HG03175 (cell line): ENCODE results near the gene NCR1.
"Not testable (repeated sequence)": the region's sequence is repeated elsewhere in the genome, so short reads cannot be mapped to it uniquely, and the experiment has no call there.

Experiments used
- ATAC-seq: cut with Tn5 transposase; IDR thresholded peaks from one replicate; pipeline ENCODE4 v1.9.1; 2021; ENCODE audit warnings: mild to moderate bottlenecking, moderate library complexity; ENCODE audit not compliant: unreplicated experiment

NCR1 gene

GRCh38 chr19:54906819-54907218 lies 871 bp downstream of the NCR1 start:
- no peak for ATAC-seq

DNA sequence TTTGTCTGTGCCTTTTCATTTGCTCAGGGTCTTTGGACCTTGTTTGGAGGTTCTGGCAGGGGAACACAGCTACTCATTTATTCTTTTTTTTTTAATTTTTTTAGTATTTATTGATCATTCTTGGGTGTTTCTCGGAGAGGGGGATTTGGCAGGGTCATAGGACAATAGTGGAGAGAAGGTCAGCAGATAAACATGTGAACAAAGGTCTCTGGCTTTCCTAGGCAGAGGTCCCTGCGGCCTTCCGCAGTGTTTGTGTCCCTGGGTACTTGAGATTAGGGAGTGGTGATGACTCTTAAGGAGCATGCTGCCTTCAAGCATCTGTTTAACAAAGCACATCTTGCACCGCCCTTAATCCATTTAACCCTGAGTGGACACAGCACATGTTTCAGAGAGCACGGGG lies 2.0 kb downstream of the NCR1 start:
- not testable (repeated sequence) for ATAC-seq

DNA sequence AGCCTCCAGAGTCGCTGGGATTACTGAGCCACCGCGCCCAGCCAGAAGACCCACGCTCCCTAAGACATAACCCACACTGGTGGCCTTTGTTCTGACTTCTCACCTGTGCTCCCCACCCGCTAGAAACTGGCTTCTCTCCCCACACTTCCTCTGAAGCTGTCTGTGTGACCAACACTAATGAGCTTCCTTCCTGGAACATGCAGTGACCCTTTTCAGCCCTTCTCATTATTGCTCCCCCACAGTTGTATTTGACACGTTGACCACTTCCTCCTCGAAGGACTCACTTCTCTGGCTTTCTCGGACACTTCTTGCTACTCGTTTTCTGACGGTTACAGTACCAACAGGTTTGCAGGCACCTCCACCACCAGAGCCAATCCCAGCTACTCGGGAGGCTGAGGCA lies 10.9 kb downstream of the NCR1 start:
- ATAC-seq = no peak

GRCh38 chr19:54918499-54918898 lies 12.6 kb downstream of the NCR1 start:
- ATAC-seq = no peak

- ATAC-seq = not testable (repeated sequence)
These were observed 14.0 kb downstream of the NCR1 start for GRCh38 chr19:54919646-54920563.

DNA sequence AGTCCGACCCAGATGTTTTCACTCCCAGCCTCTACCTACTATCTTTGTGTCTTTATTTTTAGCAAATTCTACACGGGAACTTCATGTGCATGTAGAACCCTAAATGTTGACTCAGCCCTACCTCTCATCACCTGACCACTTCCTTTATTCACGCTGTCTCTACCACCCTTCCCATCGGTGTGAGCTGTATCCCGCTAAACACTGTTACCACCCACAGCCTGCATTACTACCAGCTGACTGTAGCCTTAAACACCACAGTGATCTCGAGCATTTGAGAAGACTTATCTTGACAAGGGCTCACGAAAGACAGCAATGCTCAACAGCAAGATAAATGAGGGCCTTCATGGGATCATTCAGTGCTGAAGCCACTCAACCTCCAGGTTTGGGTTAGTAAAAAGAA lies 15.1 kb downstream of the NCR1 start:
- no peak for ATAC-seq

GRCh38 chr19:54923276-54923675 lies 17.3 kb downstream of the NCR1 start:
- no peak for ATAC-seq

- ATAC-seq = no peak
These were observed 22.4 kb downstream of the NCR1 start for GRCh38 chr19:54928299-54928698.

DNA sequence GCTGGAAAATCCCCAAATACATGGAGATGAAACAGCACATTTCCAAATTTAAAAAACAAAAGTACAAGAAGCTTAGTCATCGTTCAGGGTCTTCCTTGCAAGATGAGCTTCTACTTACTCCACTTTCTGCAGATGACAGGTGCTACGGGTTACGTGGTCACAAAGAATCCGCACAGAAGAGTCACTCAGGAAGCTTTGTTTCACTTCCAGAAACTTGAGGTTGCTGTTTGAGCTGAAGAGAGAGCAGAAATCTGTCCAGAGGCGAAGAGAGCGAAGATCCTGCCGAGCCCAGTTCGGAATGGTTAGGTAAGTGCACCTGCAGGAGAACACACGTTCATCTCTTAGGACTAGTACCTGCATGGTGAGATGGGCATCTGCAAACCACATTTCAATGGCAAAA lies 32.0 kb downstream of the NCR1 start:
- ATAC-seq = no peak

GRCh38 chr19:54938906-54939305 lies 33.0 kb downstream of the NCR1 start:
- ATAC-seq = no peak

- not testable (repeated sequence) for ATAC-seq
These were observed 33.6 kb downstream of the NCR1 start for GRCh38 chr19:54939538-54939937.

- ATAC-seq = not testable (repeated sequence)
These were observed 37.9 kb downstream of the NCR1 start for GRCh38 chr19:54943772-54944361.

GRCh38 chr19:54947381-54947780 lies 41.4 kb downstream of the NCR1 start, which contains the start of gene NLRP7:
Gene NLRP7, minus strand, starts transcription at chr19:54947530.
- ATAC-seq = no peak

DNA sequence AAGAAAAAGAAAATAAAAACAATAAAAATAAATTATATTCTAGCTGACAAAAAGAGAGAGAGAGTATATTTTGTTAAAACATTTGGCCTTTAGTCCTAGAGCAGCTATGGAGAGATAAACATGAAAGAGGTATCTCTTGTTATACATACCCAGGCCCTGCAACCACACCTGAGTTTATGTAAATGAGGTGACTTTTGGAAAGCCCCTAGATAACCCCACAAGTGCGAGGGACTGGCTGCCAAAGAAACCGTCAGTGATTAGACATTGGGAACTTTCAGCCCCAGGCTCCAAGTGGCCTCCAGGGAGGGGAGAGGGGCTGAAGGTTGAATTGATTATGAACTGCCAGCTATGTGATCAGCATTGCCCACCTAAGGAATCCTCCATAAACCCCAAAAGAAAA lies 43.5 kb downstream of the NCR1 start:
- no peak for ATAC-seq

GRCh38 chr19:54950580-54950979 lies 44.6 kb downstream of the NCR1 start:
- ATAC-seq = not testable (repeated sequence)

DNA sequence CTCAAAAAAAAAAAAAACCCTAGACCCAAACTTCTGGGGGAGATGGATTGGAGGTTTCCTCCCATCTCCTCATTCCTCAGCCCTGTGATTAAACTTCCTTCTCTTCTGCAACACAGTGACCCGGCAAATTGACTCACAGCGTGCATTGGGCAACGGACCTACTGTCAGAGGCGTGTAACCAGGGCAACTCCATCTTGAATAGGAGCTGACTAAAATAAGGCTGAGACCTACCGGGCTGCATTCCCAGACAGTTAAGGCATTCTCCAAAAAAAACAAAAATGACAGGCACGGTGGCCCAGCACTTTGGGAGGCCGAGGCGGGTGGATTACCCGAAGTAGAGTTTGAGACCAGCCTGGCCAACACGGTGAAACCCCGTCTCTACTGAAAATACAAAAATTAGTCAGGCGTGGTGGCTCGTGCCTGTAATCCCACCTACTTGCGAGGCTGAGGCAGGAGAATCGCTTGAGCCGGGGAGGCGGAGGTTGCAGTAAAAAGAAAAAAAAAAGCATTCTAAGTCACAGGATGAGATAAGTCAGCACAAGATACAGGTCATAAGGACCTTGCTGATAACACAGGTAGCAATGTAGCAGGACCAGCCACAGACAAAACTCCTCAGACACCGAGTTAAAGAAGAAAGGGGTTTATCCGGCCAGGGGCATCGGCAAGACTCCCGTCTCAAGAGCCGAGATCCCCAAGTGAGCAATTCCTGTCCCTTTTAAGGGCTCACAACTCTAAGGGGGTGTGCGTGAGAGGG lies 46.8 kb downstream of the NCR1 start:
- ATAC-seq = no peak

- ATAC-seq = not testable (repeated sequence)
These were observed 47.4 kb downstream of the NCR1 start for GRCh38 chr19:54953345-54953713.

DNA sequence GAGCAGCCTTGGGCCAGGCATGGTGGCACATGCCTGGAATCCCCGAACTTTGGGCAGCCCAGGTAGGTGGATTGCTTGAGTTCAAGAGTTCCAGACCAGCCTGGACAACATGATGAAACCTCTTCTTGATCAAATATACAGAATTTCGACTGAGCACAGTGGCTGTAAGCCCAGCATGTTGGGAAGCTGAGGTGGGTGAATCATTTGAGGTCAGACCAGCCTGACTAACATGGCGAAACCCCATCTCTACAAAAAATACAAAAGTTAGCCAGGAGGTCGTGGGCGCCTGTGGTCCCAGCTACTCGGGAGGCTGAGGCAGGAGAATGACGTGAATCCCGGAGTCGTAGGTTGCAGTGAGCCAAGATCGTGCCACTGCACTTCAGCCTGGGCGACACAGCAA lies 49.4 kb downstream of the NCR1 start:
- no peak for ATAC-seq

DNA sequence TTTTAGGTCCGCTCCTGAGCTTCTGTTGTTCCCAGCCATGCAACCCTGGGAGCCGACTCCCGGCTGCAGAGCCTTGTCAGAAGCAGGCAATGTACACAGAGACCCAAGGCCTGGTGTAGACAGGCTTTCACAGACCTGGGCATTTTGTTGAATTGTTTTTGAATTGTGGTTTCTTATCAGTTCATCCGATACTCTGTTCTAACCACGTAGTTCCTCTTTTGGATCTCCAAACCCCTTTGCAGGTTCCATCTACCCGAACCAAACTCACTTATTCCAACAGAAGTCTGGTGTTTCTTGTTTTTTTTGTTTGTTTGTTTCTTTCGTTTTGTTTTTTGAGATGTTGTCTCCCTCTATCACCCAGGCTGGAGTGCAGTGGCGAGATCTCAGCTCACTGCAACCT lies 53.9 kb downstream of the NCR1 start:
- ATAC-seq = no peak
